Adrenal gland (tissue), 5 donors: ENCODE data around the gene TSSK6.

Experiments
- POLR2A ChIP-seq, 2 donors: fragments of 450-650 bp; IDR thresholded peaks; one replicate each; pipeline ENCODE4 v1.6.1; 2017; ENCODE audit warnings: antibody characterized with exemption in 2 of 2, mild to moderate bottlenecking in 2 of 2, moderate library complexity in 1 of 2
- TF ChIP-seq, protein P1 (sequence below), 6 experiments: fragments of 450-650 bp in 4 of 6; fragments of 200-600 bp in 2 of 6; sonication (generic) in 1 of 6; IDR thresholded peaks; 1 replicate in 5 of 6; 2 replicates in 1 of 6; pipeline versions ENCODE4 v1.5.1 to v1.8.0; 2016 to 2021; ENCODE audit warnings: antibody characterized with exemption in 6 of 6, mild to moderate bottlenecking in 2 of 6, moderate library complexity in 1 of 6
- donor health status: DM: no; HTN: no; CAD: no.

- TF ChIP-seq, protein P1, sequence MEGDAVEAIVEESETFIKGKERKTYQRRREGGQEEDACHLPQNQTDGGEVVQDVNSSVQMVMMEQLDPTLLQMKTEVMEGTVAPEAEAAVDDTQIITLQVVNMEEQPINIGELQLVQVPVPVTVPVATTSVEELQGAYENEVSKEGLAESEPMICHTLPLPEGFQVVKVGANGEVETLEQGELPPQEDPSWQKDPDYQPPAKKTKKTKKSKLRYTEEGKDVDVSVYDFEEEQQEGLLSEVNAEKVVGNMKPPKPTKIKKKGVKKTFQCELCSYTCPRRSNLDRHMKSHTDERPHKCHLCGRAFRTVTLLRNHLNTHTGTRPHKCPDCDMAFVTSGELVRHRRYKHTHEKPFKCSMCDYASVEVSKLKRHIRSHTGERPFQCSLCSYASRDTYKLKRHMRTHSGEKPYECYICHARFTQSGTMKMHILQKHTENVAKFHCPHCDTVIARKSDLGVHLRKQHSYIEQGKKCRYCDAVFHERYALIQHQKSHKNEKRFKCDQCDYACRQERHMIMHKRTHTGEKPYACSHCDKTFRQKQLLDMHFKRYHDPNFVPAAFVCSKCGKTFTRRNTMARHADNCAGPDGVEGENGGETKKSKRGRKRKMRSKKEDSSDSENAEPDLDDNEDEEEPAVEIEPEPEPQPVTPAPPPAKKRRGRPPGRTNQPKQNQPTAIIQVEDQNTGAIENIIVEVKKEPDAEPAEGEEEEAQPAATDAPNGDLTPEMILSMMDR (IDR thresholded peaks at IDR 0.05): no peak
- no peak for TF ChIP-seq POLR2A (IDR thresholded peaks at IDR 0.05)
These were observed 32.3 kb downstream of the TSSK6 start for GRCh38 chr19:19482809-19483596.
